Keratinocyte (primary cell): Measurements from ENCODE around the gene ALK. TPM values are rescaled to one million over a fixed set of nuclear protein-coding genes. Genes with fewer than 3 reads are reported as not detected.

Experiments
- DNase-seq: peaks from one replicate; pipeline ENCODE4 v3.0.0-alpha.2; 2011; ENCODE audit warnings: low read depth, missing footprints, low spot score
- FAIRE-seq: peaks from 2 replicates; lab custom pipeline; 2011; peaks lifted over from hg19 to GRCh38; lab: Jason Lieb, UNC
- H2AFZ ChIP-seq: 2 replicates; pipeline ENCODE4 v1.6.0; 2012; ENCODE audit warnings: low read length, control low read depth, inconsistent platforms; ENCODE audit not compliant: control insufficient read depth
- H3K27ac ChIP-seq: 2 replicates; pipeline ENCODE4 v1.5.1; 2011; ENCODE audit warnings: low read length; ENCODE audit not compliant: control insufficient read depth, insufficient read depth
- H3K27me3 ChIP-seq: 3 replicates; pipeline ENCODE4 v1.6.0; 2011; ENCODE audit warnings: low read length; ENCODE audit not compliant: control insufficient read depth, insufficient read depth; ENCODE audit errors: extremely low read depth
- H3K36me3 ChIP-seq, 2 experiments: 2 replicates in 1 of 2; 3 replicates in 1 of 2; pipeline ENCODE4 v1.5.1; 2011; ENCODE audit warnings: low read length in 2 of 2, mild to moderate bottlenecking in 1 of 2; ENCODE audit not compliant: control insufficient read depth in 2 of 2, insufficient read depth in 2 of 2; ENCODE audit errors: extremely low read depth in 1 of 2
- H3K4me1 ChIP-seq: 3 replicates; pipeline ENCODE4 v1.5.1; 2011; ENCODE audit warnings: low read length; ENCODE audit not compliant: control insufficient read depth, insufficient read depth; ENCODE audit errors: extremely low read depth
- H3K4me2 ChIP-seq: 3 replicates; pipeline ENCODE4 v1.6.0; 2011; ENCODE audit warnings: low read depth, low read length; ENCODE audit not compliant: control insufficient read depth, insufficient read depth; ENCODE audit errors: extremely low read depth
- H3K4me3 ChIP-seq, 3 experiments: fragments of 200-600 bp in 1 of 3; sonication (generic) in 1 of 3; 2 replicates in 2 of 3; 3 replicates in 1 of 3; pipeline ENCODE4 v1.5.1; 2011 to 2016; ENCODE audit warnings: low read length in 3 of 3, mild to moderate bottlenecking in 3 of 3, control low read depth in 2 of 3, inconsistent platforms in 1 of 3, low read depth in 1 of 3, mixed read lengths in 1 of 3, mixed run types in 1 of 3, moderate library complexity in 1 of 3; ENCODE audit not compliant: control insufficient read depth in 2 of 3, insufficient read depth in 2 of 3; ENCODE audit errors: extremely low read depth in 1 of 3
- H3K79me2 ChIP-seq: 2 replicates; pipeline ENCODE4 v1.6.0; 2012; ENCODE audit warnings: low read length; ENCODE audit not compliant: control insufficient read depth, insufficient read depth
- H3K9ac ChIP-seq: 3 replicates; pipeline ENCODE4 v1.6.0; 2011; ENCODE audit warnings: low read length; ENCODE audit not compliant: control insufficient read depth, insufficient read depth; ENCODE audit errors: extremely low read depth
- H3K9me1 ChIP-seq: 3 replicates; pipeline ENCODE4 v1.6.0; 2011; ENCODE audit warnings: low read length; ENCODE audit not compliant: control insufficient read depth, insufficient read depth; ENCODE audit errors: extremely low read depth
- H3K9me3 ChIP-seq: 2 replicates; pipeline ENCODE4 v1.5.1; 2012; ENCODE audit warnings: low read depth, low read length; ENCODE audit not compliant: control insufficient read depth
- H4K20me1 ChIP-seq: 3 replicates; pipeline ENCODE4 v1.6.0; 2011; ENCODE audit warnings: low read length; ENCODE audit not compliant: control insufficient read depth, insufficient read depth; ENCODE audit errors: extremely low read depth
- EZH2 ChIP-seq: IDR thresholded peaks from one replicate; pipeline ENCODE4 v1.6.1; 2012; ENCODE audit warnings: inconsistent platforms, mild to moderate bottlenecking, low read length, moderate library complexity
- dilution Hi-C: fragments of 300-500 bp; cut with MboI; formaldehyde crosslinking; loops from one replicate; pipeline ENCODE4 v1.7.0; 2020; ENCODE audit warnings: low sequenced_read_pairs; ENCODE audit not compliant: extremely low pct_ligation_motif_present
- polyA plus RNA-seq, 5 experiments: library from polyadenylated mRNA; depleted of rRNA in 3 of 5; stranded (reverse) in 3 of 5; stranded (forward) in 1 of 5; unstranded in 1 of 5; fragments of >200 nt; gene quantifications; 1 replicate in 1 of 5; 2 replicates in 3 of 5; 3 replicates in 1 of 5; pipeline versions ENCODE4 v1.2.1 to v1.2.3, GENCODE V29; 2011 to 2012; ENCODE audit warnings: missing spikeins in 2 of 5, low read depth in 1 of 5, low replicate concordance in 1 of 5
- TF ChIP-seq, protein P1 (sequence below), 3 experiments: IDR thresholded peaks in 1 of 3; conservative IDR thresholded peaks in 1 of 3; optimal IDR thresholded peaks in 1 of 3; 2 replicates in 2 of 3; 3 replicates in 1 of 3; pipeline versions ENCODE3 to v1.5.1; 2011; ENCODE audit warnings: low read length in 3 of 3, mild to moderate bottlenecking in 3 of 3, moderate library complexity in 2 of 3, control low read depth in 1 of 3, inconsistent platforms in 1 of 3; ENCODE audit not compliant: insufficient read depth in 2 of 3; ENCODE audit errors: extremely low read depth in 1 of 3

ALK gene
- polyA plus RNA-seq, 1 donor (not counting 4 experiments of a cell fraction or from before 2014, with no cell fraction given) = not detected

GRCh38 chr2:29591600-29591999 is 329.8 kb downstream of the ALK start:
- Histone ChIP-seq H3K27me3 (no peaks in the 10 kb centered on the region), H4K20me1 (no peaks in the 10 kb centered on the region), H3K4me3 (no peak overlapping the region), H3K4me2 (no peak overlapping the region), H3K9me1 (no peaks in the 10 kb centered on the region), H3K4me1 (peaks cover 6% of the 10 kb centered on the region), H3K79me2 (no peaks in the 10 kb centered on the region), H2AFZ (no peak overlapping the region), H3K9ac (no peak overlapping the region), H3K27ac (no peak overlapping the region), H3K9me3 (no peaks in the 10 kb centered on the region), H3K36me3 (no peaks in the 10 kb centered on the region)
- no peak for TF ChIP-seq EZH2
- TF ChIP-seq, protein P1, sequence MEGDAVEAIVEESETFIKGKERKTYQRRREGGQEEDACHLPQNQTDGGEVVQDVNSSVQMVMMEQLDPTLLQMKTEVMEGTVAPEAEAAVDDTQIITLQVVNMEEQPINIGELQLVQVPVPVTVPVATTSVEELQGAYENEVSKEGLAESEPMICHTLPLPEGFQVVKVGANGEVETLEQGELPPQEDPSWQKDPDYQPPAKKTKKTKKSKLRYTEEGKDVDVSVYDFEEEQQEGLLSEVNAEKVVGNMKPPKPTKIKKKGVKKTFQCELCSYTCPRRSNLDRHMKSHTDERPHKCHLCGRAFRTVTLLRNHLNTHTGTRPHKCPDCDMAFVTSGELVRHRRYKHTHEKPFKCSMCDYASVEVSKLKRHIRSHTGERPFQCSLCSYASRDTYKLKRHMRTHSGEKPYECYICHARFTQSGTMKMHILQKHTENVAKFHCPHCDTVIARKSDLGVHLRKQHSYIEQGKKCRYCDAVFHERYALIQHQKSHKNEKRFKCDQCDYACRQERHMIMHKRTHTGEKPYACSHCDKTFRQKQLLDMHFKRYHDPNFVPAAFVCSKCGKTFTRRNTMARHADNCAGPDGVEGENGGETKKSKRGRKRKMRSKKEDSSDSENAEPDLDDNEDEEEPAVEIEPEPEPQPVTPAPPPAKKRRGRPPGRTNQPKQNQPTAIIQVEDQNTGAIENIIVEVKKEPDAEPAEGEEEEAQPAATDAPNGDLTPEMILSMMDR (optimal IDR thresholded peaks at IDR 0.05 in 1 of 3, IDR thresholded peaks at IDR 0.05 in 1 of 3, conservative IDR thresholded peaks at IDR 0.05 in 1 of 3; ENCODE audit: extremely low read depth in 1 of 3, insufficient read depth in 2 of 3, low read length in 3 of 3) = no peak
- FAIRE-seq = no peak
- dilution Hi-C loops = no loop called here
- DNase-seq = no peak

- TF ChIP-seq, protein P1 (optimal IDR thresholded peaks at IDR 0.05 in 1 of 3, IDR thresholded peaks at IDR 0.05 in 1 of 3, conservative IDR thresholded peaks at IDR 0.05 in 1 of 3; ENCODE audit: extremely low read depth in 1 of 3, insufficient read depth in 2 of 3, low read length in 3 of 3) = no peak
- no peak for TF ChIP-seq EZH2
- H3K4me1 ChIP-seq = peaks cover 6% of the 10 kb centered on the region
- H3K79me2 ChIP-seq = no peaks in the 10 kb centered on the region
- DNase-seq = no peak
- H2AFZ ChIP-seq = no peak overlapping the region
- dilution Hi-C loops = no loop called here
- H4K20me1 ChIP-seq = no peaks in the 10 kb centered on the region
- FAIRE-seq = no peak
- H3K27ac ChIP-seq = no peak overlapping the region
- no peaks in the 10 kb centered on the region for H3K36me3 ChIP-seq
- no peaks in the 10 kb centered on the region for H3K27me3 ChIP-seq
- no peak overlapping the region for H3K9ac ChIP-seq
- H3K9me1 ChIP-seq = no peaks in the 10 kb centered on the region
- no peaks in the 10 kb centered on the region for H3K9me3 ChIP-seq
- no peak overlapping the region for H3K4me3 ChIP-seq
- H3K4me2 ChIP-seq = no peak overlapping the region
Observed at GRCh38 chr2:29590211-29590610, 331.2 kb downstream of the ALK start.
